ENCODE results near the gene ABCF2.

ABCF2 gene

DNA sequence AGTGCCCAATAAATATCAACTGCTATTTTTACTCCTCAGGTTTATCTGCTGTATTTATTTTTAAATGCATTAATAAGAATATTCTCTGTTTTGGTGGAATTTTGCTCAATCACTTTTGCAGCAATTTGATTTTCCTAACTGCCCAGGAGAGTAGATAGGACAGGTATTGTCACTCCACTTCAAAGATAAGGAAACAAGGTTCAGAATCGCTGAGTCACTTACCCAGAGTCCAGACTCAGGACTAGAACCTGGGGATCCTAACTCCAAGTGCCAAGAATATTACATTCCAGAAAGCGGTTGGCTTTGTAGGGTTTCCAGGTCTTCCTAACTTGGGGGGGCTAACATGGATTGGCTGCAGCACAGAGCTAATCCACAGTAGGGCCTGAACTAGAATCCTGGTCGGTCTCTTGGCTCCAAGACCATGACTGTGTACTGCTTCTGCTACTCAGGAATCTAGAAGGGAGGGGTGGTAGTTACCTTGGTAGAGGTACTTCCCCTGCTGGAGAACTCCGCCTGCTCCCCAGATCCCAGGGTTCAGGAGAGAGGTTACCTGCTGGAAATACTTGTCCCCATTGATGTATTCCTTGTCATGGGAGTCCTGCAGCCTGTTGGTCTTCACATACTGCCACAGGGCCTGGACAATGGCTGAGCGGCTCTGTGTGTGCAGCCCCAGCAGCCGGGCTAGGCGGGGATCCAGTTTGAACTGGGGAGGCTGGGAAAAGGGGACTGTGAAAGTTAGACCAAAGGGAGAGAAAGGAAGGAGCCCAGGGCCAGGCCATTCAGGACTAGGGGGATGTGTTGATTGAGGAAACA lies 14.1 kb upstream of the ABCF2 start:
- no peak for DNase-seq

DNA sequence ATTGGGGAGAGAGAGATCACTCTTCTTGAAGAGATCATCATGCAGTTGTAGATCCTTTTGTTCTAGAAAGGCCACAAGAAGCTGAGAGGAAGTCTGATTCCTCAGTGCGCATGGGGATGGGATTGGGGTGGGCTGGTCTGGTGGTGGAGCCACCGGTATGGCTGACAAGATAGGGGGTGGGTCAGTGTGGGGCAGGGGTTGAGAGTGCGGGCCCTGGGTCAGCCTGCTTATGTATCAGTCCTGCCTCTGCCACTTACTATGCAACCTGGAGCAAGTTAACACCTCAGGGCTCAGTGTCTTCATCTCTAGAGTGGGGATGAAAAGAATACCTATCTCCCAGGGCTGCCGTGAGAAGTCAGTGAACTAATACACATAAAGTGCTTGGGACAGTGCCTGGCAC lies 13.5 kb upstream of the ABCF2 start:
- no peak for DNase-seq

DNA sequence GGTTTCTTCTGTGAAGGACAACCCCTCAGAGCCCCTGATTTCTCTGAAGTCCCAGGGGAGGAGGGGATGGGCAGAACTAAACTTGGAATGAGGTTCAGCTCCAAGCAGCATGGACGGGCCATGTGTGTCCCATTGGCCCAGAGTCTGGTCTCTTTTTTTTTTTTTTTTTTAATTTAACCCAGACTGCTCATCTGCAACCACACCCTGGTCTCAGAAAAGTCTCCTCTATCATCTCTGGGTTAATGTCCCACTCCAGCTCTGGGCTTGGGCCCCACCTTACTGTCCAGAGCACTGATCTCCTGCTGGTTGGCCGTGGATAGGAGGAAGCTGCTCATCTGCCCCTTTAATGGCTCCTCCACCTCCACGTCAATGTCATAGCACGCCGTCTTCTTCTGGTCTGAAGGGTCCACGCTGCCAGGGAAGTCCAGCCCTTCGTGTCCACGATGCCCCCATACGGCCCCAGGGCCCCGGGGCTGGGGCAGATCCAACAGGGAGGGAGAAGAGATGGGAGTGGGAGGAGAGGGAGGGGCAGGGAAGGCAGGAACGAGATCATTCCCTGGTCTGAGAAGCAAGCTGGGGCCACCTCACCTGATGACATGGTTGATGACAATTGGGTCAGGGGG lies 12.9 kb upstream of the ABCF2 start:
- DNase-seq = no peak

DNA sequence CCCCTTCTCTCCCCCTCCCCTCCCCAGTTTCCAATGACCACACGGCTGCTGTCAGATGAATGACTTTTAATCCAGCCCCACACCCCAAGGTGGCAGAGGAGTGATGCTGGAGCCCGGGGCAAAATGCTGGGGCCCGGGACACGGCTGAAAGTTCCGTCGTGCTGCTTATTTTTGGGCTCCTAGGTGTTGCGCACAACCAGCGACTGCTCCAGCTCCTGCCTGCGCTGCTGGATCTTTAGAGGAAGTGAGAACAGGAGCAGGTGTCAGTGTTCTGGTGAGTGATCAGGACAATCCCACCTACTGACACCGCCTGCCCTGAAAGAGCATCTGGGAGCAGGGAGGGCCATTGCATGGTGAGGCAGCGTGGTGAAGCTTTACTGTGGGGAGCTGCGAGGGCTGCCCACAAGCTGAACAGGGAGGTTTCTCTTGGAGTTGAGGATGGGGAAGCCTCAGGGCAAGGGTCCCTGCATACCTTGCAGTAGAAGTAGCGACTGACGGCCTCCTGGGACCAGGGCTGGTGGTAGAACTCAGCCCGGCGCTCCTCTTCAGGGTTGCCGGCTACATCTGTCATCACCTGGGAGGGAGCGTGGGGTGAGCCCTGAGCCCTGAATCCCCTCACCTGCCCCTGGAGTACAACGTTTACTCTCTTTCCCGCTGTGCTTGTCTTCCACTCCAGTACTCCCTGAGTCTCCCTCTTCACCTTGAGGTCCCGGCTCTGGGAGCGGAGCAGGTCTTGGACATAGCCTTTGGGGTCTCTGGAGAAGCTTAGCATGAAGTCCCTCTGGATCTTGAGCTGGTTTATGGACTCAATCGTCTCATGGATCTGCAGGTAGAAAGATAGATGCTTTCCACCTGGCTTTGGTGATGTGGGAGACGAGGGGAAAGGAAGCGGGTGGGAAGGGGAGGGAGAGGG lies 12.2 kb upstream of the ABCF2 start:
- DNase-seq = no peak

DNA sequence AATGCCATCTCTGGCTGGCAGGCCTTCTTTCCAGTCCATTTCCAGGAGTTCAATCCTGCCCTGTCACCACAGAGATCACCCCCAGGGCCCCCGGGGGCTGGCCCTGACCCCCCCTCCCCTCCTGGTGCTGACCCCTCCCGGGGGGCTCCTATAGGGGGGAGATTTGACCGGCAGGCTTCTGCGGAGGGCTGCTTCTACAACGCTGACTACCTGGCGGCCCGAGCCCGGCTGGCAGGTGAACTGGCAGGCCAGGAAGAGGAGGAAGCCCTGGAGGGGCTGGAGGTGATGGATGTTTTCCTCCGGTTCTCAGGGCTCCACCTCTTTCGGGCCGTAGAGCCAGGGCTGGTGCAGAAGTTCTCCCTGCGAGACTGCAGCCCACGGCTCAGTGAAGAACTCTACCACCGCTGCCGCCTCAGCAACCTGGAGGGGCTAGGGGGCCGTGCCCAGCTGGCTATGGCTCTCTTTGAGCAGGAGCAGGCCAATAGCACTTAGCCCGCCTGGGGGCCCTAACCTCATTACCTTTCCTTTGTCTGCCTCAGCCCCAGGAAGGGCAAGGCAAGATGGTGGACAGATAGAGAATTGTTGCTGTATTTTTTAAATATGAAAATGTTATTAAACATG lies 11.3 kb upstream of the ABCF2 start:
- no peak for DNase-seq

DNA sequence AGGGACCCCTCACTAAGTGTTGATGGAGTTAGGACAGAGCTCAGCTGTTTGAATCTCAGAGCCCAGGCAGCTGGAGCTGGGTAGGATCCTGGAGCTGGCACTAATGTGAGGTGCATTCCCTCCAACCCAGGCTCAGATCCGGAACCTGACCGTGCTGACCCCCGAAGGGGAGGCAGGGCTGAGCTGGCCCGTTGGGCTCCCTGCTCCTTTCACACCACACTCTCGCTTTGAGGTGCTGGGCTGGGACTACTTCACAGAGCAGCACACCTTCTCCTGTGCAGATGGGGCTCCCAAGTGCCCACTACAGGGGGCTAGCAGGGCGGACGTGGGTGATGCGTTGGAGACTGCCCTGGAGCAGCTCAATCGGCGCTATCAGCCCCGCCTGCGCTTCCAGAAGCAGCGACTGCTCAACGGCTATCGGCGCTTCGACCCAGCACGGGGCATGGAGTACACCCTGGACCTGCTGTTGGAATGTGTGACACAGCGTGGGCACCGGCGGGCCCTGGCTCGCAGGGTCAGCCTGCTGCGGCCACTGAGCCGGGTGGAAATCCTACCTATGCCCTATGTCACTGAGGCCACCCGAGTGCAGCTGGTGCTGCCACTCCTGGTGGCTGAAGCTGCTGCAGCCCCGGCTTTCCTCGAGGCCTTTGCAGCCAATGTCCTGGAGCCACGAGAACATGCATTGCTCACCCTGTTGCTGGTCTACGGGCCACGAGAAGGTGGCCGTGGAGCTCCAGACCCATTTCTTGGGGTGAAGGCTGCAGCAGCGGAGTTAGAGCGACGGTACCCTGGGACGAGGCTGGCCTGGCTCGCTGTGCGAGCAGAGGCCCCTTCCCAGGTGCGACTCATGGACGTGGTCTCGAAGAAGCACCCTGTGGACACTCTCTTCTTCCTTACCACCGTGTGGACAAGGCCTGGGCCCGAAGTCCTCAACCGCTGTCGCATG lies 10.5 kb upstream of the ABCF2 start:
- no peak for DNase-seq

DNA sequence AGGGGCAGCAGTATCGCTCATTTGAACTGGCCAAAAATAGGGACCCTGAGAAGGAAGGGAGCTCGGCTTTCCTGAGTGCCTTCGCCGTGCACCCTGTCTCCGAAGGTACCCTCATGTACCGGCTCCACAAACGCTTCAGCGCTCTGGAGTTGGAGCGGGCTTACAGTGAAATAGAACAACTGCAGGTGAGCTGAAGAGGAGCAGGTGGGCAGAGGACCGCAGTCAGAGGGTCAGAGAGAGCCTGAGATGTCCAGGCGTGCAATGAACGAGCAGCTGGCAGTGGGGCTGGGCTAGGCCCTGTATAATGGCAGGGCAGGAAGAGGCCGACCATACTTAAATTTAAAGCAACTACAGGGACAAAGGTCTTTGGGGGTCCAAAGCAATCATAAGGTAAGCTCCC lies 9.4 kb upstream of the ABCF2 start:
- DNase-seq = no peak

DNA sequence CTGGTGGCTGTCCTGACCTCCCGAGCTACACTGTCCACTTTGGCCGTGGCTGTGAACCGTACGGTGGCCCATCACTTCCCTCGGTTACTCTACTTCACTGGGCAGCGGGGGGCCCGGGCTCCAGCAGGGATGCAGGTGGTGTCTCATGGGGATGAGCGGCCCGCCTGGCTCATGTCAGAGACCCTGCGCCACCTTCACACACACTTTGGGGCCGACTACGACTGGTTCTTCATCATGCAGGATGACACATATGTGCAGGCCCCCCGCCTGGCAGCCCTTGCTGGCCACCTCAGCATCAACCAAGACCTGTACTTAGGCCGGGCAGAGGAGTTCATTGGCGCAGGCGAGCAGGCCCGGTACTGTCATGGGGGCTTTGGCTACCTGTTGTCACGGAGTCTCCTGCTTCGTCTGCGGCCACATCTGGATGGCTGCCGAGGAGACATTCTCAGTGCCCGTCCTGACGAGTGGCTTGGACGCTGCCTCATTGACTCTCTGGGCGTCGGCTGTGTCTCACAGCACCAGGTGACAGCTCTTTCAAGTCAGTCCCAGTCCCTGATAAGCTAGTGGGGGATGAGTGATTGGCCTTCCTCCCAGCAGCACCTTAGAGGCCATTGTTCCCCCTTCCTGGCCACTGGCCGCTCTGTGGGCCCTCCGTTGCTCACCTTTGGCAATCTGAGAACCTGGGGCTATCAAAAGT lies 8.2 kb upstream of the ABCF2 start:
- DNase-seq = no peak

DNA sequence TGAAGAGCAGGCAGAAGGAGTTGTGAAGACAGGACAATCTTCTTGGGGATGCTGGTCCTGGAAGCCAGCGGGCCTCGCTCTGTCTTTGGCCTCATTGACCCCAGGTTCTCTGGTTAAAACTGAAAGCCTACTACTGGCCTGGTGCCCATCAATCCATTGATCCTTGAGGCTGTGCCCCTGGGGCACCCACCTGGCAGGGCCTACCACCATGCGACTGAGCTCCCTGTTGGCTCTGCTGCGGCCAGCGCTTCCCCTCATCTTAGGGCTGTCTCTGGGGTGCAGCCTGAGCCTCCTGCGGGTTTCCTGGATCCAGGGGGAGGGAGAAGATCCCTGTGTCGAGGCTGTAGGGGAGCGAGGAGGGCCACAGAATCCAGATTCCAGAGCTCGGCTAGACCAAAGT lies 6.8 kb upstream of the ABCF2 start:
- no peak for DNase-seq

DNA sequence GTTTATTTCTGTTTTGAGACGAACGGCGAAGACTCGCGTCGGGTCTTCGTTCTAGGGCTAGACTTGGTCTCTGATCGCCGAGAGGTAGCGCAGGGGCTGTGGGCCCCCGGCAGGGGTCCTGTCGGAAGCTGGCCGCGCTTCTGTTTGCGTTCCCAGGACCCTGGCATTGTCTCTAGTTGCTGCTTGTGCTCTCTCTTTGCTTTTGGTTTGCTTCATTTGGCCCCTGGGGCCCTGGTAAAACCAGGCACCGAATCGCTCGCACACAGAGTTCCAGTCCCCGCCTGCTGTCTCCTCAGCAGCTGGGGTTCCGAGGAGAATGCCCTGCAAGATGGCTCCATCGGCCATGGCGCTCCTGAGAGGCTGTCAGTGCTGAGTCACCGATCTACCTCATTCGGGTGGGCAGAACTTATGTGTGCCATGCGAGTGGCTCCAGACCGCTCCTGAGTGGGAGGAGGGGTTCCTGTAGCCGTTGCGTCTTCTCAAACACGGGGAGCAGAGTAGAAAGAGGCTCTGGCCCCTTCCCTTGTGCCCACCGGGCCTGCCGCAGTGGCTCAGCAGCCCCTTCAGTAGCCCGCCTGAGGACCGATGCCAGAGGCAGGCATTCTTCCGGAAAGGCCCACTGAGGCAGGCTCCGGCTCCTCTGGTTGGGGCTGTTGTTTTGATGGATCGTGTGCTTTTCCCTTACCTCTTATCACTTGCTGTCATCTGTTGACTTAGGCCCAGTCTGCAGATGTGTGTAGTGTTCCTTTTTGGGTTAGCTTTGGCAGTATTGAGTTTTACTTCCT lies 6.1 kb upstream of the ABCF2 start:
- DNase-seq = peak; percentile 24

DNA sequence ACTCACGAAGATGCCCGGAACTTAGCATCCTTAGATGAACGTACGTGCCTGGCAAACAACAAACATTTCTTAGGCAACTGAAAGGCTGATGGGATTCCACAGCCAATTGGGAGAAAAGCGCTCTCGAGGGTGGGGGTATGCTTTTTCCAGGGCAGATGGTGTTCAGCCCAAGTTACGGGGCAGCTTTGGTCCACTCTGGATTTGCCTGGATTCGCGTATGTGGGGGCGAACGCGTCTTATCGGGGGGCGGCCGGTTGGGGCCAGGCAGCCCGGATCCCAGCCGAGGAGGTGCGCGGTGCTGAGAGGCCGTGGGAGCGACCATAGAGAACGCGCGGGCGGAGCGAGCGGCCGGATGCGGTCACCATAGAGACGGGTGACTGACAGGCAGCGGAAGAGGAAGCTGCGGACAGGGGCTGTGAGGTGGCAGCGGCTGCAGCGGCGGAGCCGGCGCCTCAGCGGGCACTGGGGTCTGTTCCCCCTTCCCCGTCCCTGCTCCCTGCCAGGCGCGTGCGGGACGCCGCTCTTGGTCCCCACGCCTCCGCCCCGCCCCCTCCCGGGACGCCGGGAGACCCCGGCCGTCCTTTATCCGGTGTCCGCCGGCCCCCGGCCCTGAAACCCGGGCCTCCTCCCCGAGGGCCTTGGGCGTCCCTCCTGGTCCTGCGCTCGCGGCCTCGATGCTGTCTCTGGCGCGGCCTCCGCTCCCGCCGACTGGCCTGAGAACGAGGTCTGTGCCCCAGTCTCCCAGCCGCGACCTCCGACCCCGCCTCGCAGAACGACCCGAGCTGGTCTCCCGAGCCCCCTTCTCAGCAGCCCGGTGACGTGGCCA lies 5.3 kb upstream of the ABCF2 start, which contains the start of gene CHPF2:
TSS of gene CHPF2 (plus strand) at position 393 of the 826 bp plus-strand sequence. CDS start 1,529 bp downstream, outside the sequence.
- DNase-seq = peak; percentile 83

DNA sequence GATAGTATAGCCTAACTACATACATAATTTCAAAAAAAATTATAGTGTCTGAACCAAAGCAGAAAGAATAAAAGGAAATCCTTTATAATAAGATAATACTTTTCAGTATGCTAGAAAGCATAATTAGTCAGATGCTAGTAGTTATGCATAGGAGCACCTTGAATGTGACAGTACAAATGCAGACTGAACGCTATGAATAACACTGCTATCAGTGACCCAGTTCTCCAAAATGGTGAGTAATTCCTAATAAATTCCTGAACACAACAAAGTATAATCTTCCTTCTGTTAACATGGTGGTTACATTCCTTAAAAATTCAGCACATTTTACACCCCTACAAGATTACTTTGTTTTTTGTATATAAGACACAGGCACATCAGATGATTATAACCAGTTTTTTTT lies 4.1 kb upstream of the ABCF2 start:
- no peak for DNase-seq

DNA sequence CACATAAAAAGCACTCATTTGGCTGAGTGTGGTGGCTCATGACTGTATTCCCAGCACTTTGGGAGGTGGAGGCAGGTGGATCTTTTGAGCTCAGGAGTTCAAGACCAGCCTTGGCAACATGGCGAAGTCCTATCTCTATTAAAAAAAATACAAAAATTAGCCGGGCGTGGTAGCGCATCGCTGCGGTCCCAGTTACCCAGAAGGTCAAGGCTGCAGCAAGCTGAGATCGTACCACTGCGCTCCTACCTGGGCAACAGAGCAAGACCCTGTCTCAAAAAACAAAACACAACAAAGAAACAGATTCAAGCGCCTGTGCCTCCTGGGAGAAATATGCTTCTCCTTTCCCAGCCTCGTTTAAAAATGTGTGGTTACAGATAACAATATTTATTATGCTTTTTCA lies 2.2 kb upstream of the ABCF2 start:
- DNase-seq = no peak

DNA sequence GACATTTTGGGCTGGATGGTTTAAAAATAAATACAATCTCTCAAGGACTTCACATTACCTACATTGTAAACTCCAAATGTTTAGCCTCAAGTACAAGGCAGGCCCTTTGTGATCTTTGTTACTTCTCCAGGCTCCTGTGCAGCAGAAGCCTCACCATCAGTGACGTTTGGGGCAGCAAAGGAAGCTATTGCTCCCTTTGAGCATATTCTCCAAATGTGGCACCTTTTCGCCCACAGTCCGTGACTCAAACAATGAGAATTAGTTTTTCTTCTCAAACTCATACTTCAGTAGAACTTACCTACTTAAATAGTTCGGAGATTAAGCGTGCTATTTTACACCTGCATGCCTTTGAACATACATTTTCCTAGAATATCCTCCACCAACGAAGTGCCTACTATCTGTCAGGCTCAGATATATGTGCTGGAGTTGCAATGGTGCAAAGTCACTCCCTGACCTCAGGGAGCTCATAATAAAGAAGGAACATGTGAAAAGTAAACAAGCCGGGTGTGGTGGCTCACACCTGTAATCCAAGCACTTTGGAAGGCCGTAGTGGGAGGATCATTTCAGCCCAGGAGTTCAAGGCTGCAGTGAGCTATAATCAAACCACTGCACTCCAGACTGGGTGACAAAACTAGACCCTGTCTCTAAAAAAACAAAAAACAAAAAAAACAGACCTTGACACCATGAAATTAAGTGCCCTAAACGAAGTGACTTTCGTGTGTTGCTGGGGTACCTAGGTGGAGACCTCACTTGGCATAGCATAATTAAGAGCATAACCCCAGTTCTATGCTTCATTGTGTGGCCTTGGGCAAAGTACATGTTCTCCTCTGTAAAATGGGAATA lies 1.2 kb upstream of the ABCF2 start:
- no peak for DNase-seq

DNA sequence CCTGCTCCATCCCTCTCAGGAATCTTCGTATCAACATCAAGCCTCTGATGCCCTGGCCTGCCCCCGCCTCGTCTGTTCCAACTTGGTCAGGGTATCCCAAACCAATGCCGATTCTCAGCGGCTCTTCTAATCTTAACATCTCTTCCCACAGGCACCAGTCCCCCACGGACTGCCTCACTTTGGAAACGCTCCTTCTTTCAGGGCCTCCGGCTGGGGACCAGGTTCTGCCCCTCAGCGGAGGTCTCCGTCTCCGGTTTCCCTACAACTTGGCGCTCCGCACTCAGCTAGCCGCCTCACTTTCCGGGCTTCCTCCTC lies 488 bp downstream of the ABCF2 start:
- DNase-seq = no peak

DNA sequence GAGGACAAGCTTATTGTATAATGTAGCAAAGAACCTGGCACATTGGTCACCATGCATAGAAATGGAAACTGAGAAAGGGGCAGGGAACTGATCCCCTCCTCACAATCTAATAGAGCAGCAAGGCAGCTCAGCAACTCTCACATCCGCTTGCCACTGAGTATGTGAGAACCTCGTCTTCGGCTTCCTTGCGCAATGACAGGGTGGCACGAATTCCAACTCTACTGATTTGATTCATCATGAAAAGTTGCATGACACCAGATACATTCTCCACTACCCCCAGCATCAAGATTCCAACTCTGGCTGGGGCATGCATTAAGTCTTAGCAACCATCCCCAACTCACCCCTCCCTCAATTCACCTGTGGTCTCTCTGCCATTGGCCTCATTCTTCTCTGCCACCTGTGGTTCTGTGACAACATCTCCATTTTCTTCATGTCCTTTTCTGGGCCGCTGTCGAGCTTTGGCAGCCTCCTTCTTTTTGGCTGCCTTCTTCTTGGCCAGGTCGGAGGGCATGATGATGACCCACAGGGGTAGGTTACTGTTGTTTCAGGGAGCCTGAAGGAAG lies 976 bp downstream of the ABCF2 start:
- no peak for DNase-seq

DNA sequence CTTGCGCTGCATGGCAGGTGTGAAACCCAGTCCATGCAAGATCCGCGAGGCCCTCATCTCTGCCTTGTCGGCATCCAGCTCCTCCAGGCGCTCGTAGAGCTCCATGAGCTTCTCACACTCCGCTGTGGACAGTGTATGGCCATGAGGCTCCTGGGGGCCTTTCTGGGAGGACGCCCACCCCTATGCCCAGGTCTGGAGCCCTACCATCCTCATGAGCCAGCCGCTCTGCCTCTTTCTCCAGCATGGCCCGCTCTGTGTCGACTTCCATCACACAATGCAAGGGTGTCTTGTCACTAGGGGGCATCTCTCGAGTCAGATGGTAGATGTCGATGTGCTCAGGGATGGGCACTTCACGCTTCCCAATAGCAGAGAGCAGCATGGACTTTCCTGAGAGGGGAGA lies 3.3 kb downstream of the ABCF2 start:
- no peak for DNase-seq

DNA sequence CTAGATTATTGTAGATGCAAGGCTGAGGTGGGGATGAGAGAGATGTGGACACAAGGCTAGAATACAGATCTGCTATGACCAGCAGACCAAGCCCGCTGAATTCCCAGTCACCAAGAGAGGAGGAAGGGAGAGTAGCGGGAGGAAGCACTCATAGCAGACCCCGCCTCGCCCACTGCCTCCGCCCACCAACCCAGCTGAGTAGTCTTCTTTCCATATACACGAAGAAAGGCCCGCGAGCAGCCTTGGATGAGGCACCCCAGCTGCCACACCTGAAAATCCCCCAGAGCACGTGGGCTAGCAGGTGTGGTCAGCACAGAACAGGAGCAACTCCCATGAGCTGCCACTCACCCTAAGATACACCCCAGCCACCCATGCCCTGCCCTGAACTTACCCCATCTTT lies 8.8 kb downstream of the ABCF2 start:
- DNase-seq = no peak

Measured in NCI-H2107 (cell line).